Fibroblast of pulmonary artery (primary cell): ENCODE measurements around the gene HEPHL1.

Experiments
- DNase-seq: peaks from one replicate; pipeline ENCODE4 v3.0.0-alpha.2; 2010; ENCODE audit warnings: low read depth
- H3K4me3 ChIP-seq: replicated peaks from 2 replicates; pipeline ENCODE4 v1.5.1; 2011; ENCODE audit warnings: low read depth, mild to moderate bottlenecking, control low read depth, low read length, moderate library complexity
- TF ChIP-seq, protein P1 (sequence below): IDR thresholded peaks from 2 replicates; pipeline ENCODE4 v1.5.1; 2011; ENCODE audit warnings: mild to moderate bottlenecking, control low read depth, low read length, inconsistent platforms; ENCODE audit errors: missing control alignments

The HEPHL1 gene

DNA sequence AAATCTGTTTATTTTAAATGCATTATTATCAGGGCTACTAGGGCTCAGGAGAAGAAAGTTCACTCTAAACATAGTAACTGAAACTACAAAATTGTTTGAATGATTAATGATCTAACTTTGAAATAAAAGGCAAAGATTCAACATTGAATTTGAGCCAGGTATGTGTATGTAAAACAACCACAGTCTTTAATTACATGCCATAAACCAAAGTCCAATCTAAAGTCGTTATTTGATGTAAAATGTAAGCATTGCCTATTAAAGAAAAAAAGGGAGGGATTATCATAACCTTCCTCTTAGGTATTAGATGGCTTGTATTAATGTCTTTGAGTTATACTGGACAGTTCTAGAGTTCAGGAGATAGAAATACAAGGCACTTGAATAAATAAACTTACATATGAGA lies 82.3 kb downstream of the HEPHL1 start:
- no peak overlapping the region for H3K4me3 ChIP-seq
- TF ChIP-seq, protein P1, sequence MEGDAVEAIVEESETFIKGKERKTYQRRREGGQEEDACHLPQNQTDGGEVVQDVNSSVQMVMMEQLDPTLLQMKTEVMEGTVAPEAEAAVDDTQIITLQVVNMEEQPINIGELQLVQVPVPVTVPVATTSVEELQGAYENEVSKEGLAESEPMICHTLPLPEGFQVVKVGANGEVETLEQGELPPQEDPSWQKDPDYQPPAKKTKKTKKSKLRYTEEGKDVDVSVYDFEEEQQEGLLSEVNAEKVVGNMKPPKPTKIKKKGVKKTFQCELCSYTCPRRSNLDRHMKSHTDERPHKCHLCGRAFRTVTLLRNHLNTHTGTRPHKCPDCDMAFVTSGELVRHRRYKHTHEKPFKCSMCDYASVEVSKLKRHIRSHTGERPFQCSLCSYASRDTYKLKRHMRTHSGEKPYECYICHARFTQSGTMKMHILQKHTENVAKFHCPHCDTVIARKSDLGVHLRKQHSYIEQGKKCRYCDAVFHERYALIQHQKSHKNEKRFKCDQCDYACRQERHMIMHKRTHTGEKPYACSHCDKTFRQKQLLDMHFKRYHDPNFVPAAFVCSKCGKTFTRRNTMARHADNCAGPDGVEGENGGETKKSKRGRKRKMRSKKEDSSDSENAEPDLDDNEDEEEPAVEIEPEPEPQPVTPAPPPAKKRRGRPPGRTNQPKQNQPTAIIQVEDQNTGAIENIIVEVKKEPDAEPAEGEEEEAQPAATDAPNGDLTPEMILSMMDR: no peak
- DNase-seq: no peak

- no peak overlapping the region for H3K4me3 ChIP-seq
- no peak for DNase-seq
- TF ChIP-seq, protein P1: no peak
Observed at GRCh38 chr11:94104734-94105133, 83.6 kb downstream of the HEPHL1 start.

- no peak overlapping the region for H3K4me3 ChIP-seq
- no peak for DNase-seq
- TF ChIP-seq, protein P1: no peak
Observed at GRCh38 chr11:94106716-94107115, 85.6 kb downstream of the HEPHL1 start.

- DNase-seq: no peak
- TF ChIP-seq, protein P1: peak; percentile 11
- H3K4me3 ChIP-seq: no peak overlapping the region
Observed at GRCh38 chr11:94107363-94107762, 86.2 kb downstream of the HEPHL1 start.

DNA sequence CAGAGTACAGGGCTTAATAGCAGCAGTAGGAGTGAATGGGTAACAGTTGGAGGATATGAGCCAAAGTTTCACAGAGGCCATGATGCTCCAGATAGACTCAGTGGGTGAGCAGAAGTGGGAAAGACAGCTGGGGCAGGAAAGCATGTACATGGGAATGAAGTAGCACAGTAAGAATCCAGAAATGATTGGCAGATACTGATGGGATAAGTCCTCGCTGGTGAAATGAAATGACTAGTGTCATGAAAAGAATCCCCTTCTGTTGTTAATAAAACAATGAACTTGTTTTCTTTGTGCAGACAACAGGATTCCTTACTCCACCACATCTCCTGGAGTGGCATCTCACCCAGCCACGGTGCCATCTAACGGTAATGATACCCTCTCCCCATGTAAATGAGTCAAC lies 90.1 kb downstream of the HEPHL1 start:
- no peak overlapping the region for H3K4me3 ChIP-seq
- TF ChIP-seq, protein P1: no peak

GRCh38 chr11:94111660-94112059 lies 90.5 kb downstream of the HEPHL1 start:
- H3K4me3 ChIP-seq: no peak overlapping the region
- TF ChIP-seq, protein P1: no peak
- no peak for DNase-seq

More for the DNA sequence above, 90.1 kb downstream of the HEPHL1 start:
- DNase-seq: no peak

DNA sequence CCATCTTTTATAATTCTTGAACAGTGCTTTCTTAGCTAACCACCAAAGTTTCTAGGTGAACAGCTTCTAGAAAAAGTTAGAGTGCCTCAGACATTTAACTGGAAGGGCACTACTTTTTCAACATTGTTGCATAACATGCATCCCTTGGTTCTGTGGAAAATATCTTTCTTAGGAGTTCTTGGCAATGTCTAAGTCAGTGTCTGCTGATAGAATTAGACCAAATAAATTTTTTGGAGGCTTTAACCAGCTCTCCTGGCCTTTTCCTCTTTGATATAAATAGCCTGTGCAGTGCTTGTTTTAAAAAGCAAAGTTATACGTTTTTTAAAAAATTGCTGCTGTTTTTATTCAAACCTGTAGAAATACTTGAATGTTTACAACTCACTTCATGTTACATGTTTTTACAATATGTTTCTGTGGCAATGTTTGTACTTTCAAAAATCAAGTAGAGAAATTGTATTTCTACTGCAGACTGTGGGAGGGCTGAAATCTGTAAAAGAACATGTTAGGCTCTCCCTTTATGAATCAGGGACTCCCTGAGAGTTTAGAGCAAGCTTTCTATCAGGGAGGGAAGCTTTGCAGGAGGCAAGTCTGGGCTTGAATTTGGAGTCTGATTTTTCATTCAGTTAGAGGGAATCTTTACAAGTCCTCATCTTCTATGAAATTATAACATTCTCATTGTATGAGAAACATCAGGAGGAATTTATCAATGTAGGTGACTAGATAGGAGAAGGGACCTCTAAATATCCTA lies 91.2 kb downstream of the HEPHL1 start:
- TF ChIP-seq, protein P1: no peak
- H3K4me3 ChIP-seq: no peak overlapping the region
- no peak for DNase-seq
